Medulla oblongata (tissue), 1 donor: ENCODE measurements around the gene GPR161.
"Not testable (repeated sequence)": the region's sequence is repeated elsewhere in the genome, so short reads cannot be mapped to it uniquely, and the experiment has no call there.

Experiments
- DNase-seq: peaks from one replicate; pipeline ENCODE4 v3.0.0-alpha.2; 2015; ENCODE audit errors: extremely low spot score

Gene GPR161

GRCh38 chr1:168087696-168088095 lies 49.0 kb downstream of the GPR161 start:
- no peak for DNase-seq

- DNase-seq = no peak
Observed at GRCh38 chr1:168086438-168086837, 50.3 kb downstream of the GPR161 start.

- peak; percentile 69 for DNase-seq
Observed at GRCh38 chr1:168085401-168085872, 51.3 kb downstream of the GPR161 start.

- peak; percentile 42 for DNase-seq
Observed at GRCh38 chr1:168084396-168085231, 52.1 kb downstream of the GPR161 start.

- DNase-seq = peak; percentile 17
Observed at GRCh38 chr1:168083456-168084325, 53.0 kb downstream of the GPR161 start.

GRCh38 chr1:168082008-168082876 lies 54.5 kb downstream of the GPR161 start:
- peak; percentile 90 for DNase-seq

GRCh38 chr1:168081373-168082007 lies 55.2 kb downstream of the GPR161 start:
- peak; percentile 60 for DNase-seq

- DNase-seq = no peak
Observed at GRCh38 chr1:168079761-168080160, 57.0 kb downstream of the GPR161 start.

GRCh38 chr1:168069384-168069783 lies 67.3 kb downstream of the GPR161 start:
- no peak for DNase-seq

- DNase-seq = no peak
Observed at GRCh38 chr1:168065506-168065905, 71.2 kb downstream of the GPR161 start.

GRCh38 chr1:168064216-168064615 lies 72.5 kb downstream of the GPR161 start:
- no peak for DNase-seq

- DNase-seq = no peak
Observed at GRCh38 chr1:168057921-168058320, 78.8 kb downstream of the GPR161 start.

- no peak for DNase-seq
Observed at GRCh38 chr1:168057355-168057754, 79.4 kb downstream of the GPR161 start.

- not testable (repeated sequence) for DNase-seq
Observed at GRCh38 chr1:168056152-168056551, 80.6 kb downstream of the GPR161 start.

GRCh38 chr1:168054117-168054516 lies 82.6 kb downstream of the GPR161 start:
- DNase-seq = peak; percentile 64

- DNase-seq = no peak
Observed at GRCh38 chr1:168053681-168054080, 83.0 kb downstream of the GPR161 start.

GRCh38 chr1:168050880-168051279 lies 85.8 kb downstream of the GPR161 start:
- no peak for DNase-seq

- no peak for DNase-seq
Observed at GRCh38 chr1:168050307-168050706, 86.4 kb downstream of the GPR161 start.

- no peak for DNase-seq
Observed at GRCh38 chr1:168045311-168045710, 91.4 kb downstream of the GPR161 start.

- no peak for DNase-seq
Observed at GRCh38 chr1:168042362-168042761, 94.4 kb downstream of the GPR161 start.

GRCh38 chr1:168035345-168035744 lies 101.4 kb downstream of the GPR161 start:
- DNase-seq = no peak
